Right atrium auricular region (tissue), 2 donors: ENCODE results near the gene DENND1B. TPM values are rescaled to one million over a fixed set of nuclear protein-coding genes. Genes with fewer than 3 reads are reported as not detected.

Source experiments
- DNase-seq: peaks from one replicate; pipeline ENCODE4 v3.0.0-alpha.2; 2019; ENCODE audit warnings: low spot score
- H3K27ac ChIP-seq, 2 donors: fragments of 200-600 bp; sonication (generic); 1 replicate in 1 of 2; 2 replicates in 1 of 2; pipeline ENCODE4 v1.5.1; 2016 to 2019
- H3K27me3 ChIP-seq, 2 donors: fragments of 200-600 bp; sonication (generic); one replicate each; pipeline versions ENCODE4 v1.5.1 to v1.6.0; 2017 to 2019
- H3K36me3 ChIP-seq: fragments of 200-600 bp; sonication (generic); one replicate; pipeline ENCODE4 v1.5.1; 2016
- H3K4me1 ChIP-seq, 2 donors: fragments of 200-600 bp; sonication (generic); one replicate each; pipeline versions ENCODE4 v1.5.1 to v1.6.0; 2017 to 2019
- H3K4me3 ChIP-seq, 2 donors: fragments of 200-600 bp; sonication (generic); 1 replicate in 1 of 2; 2 replicates in 1 of 2; pipeline ENCODE4 v1.5.1; 2017 to 2019; ENCODE audit warnings: mild to moderate bottlenecking in 1 of 2, moderate library complexity in 1 of 2
- H3K9me3 ChIP-seq, 2 donors: fragments of 200-600 bp; sonication (generic); one replicate each; pipeline ENCODE4 v1.5.1; 2019
- total RNA-seq, 2 donors: library from RNA; depleted of rRNA; stranded (reverse); fragments of >200 nt; gene quantifications; one replicate each; pipeline ENCODE4 v1.1.0, GENCODE V29; 2016
- TF ChIP-seq, protein P1 (sequence below), 2 donors: fragments of 200-600 bp; sonication (generic); IDR thresholded peaks; one replicate each; pipeline ENCODE4 v1.5.1; 2019; ENCODE audit warnings: antibody characterized with exemption in 2 of 2

The DENND1B gene
- total RNA-seq, 2 donors from 2014 or later, result 11.8 to 16.0 TPM

DNA sequence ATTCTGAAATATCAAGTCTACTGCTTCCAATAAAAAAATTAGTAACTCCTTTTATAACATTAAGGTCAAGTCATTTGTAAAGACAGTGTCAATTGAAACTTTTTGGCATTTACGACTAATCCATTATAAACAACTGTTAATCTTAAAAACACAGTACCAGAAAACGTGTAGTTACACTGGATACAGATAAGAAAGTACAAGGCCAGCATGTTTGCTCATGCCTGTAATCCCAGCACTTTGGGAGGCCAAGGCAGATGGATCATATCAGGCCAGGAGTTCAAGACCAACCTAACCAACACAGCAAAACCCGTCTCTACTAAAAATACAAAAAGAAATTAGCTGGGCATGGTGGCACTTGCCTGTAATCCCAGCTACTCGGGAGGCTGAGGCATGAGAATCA is 29.4 kb downstream of the DENND1B start:
- H3K4me3 ChIP-seq, result no peak overlapping the region
- TF ChIP-seq, protein P1, sequence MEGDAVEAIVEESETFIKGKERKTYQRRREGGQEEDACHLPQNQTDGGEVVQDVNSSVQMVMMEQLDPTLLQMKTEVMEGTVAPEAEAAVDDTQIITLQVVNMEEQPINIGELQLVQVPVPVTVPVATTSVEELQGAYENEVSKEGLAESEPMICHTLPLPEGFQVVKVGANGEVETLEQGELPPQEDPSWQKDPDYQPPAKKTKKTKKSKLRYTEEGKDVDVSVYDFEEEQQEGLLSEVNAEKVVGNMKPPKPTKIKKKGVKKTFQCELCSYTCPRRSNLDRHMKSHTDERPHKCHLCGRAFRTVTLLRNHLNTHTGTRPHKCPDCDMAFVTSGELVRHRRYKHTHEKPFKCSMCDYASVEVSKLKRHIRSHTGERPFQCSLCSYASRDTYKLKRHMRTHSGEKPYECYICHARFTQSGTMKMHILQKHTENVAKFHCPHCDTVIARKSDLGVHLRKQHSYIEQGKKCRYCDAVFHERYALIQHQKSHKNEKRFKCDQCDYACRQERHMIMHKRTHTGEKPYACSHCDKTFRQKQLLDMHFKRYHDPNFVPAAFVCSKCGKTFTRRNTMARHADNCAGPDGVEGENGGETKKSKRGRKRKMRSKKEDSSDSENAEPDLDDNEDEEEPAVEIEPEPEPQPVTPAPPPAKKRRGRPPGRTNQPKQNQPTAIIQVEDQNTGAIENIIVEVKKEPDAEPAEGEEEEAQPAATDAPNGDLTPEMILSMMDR (IDR thresholded peaks at IDR 0.05), result no peak
- H3K4me1 ChIP-seq, result no peaks in the 10 kb centered on the region
- no peaks in the 10 kb centered on the region for H3K36me3 ChIP-seq
- H3K27me3 ChIP-seq, result no peaks in the 10 kb centered on the region
- no peak for DNase-seq
- no peak overlapping the region for H3K27ac ChIP-seq
- H3K9me3 ChIP-seq, result no peaks in the 10 kb centered on the region

DNA sequence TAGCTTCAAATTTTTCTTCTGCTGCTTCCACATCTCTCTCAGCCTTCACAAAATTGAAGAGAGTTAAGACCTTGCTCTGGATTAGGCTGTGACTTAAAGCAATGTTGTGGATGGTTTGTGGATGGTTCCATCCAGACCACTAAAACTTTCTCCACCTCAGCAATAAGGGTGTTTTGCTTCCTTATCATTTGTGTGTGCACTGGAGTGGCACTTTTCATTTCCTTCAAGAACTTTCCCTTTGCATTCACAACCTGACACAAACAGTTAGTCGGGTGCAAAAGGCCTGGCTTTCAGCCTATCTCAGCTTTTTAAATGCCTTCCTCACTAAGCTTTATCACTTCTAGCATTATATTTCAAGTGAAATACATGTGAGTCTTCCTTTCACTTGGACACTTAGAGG is 30.3 kb downstream of the DENND1B start:
- H3K4me3 ChIP-seq, result no peak overlapping the region
- H3K27me3 ChIP-seq, result no peaks in the 10 kb centered on the region
- H3K27ac ChIP-seq, result no peak overlapping the region
- no peak for DNase-seq
- TF ChIP-seq, protein P1 (IDR thresholded peaks at IDR 0.05), result no peak
- H3K4me1 ChIP-seq, result no peaks in the 10 kb centered on the region
- no peaks in the 10 kb centered on the region for H3K9me3 ChIP-seq
- H3K36me3 ChIP-seq, result no peaks in the 10 kb centered on the region

DNA sequence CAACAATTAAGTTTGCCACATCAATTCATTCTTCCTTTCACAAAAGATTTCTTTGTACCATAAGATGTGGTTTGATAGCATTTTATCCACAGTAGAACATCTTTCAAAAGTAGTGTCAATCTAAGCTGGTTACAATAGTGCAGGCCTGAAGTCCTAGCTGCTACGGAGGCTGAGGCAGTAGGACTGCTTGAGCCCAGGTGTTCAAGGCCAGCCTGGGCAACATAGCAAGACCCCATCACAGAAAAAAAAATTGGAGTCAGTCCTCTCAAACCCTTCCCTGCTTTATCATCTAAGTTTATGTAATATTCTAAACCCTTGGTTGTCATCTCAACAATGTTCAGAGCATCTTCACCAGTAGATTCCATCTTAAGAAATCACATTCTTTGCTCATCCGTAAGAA is 31.7 kb downstream of the DENND1B start:
- Histone ChIP-seq H3K4me3 (no peak overlapping the region), H3K4me1 (peaks cover 0 to 4% of the 10 kb centered on the region in 2 donors), H3K27ac (no peak overlapping the region), H3K9me3 (no peaks in the 10 kb centered on the region), H3K36me3 (no peaks in the 10 kb centered on the region), H3K27me3 (no peaks in the 10 kb centered on the region)
- TF ChIP-seq, protein P1 (IDR thresholded peaks at IDR 0.05), result no peak
- no peak for DNase-seq

- H3K4me1 ChIP-seq, result peaks cover 0 to 13% of the 10 kb centered on the region in 2 donors
- no peak overlapping the region for H3K27ac ChIP-seq
- no peaks in the 10 kb centered on the region for H3K27me3 ChIP-seq
- no peaks in the 10 kb centered on the region for H3K9me3 ChIP-seq
- H3K36me3 ChIP-seq, result no peaks in the 10 kb centered on the region
- no peak for DNase-seq
- TF ChIP-seq, protein P1 (IDR thresholded peaks at IDR 0.05), result no peak
- H3K4me3 ChIP-seq, result no peak overlapping the region
Measured at GRCh38 chr1:197740992-197741391, 34.3 kb downstream of the DENND1B start.

DNA sequence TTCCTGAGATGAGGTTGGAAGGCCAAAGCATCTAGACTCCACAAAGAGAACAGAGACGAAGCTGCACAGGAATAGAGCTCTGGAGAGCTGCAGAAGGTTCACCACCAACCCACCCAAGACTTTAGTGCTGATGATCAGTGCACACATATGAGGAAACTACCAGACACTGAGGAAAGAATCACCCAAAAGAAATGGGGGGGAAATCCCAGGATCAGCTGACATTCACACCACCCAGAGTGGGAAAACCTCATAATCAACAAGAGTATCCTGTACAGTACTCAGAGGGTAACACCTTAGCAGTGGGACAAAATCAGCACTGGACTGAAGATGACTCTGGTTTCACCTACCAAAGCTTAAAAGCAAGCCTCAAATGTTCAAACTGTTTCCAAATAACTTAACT is 36.4 kb downstream of the DENND1B start:
- H3K4me1 ChIP-seq, result peaks cover 0 to 13% of the 10 kb centered on the region in 2 donors
- no peak overlapping the region for H3K4me3 ChIP-seq
- H3K9me3 ChIP-seq, result no peaks in the 10 kb centered on the region
- no peaks in the 10 kb centered on the region for H3K27me3 ChIP-seq
- H3K36me3 ChIP-seq, result no peaks in the 10 kb centered on the region
- DNase-seq, result no peak
- no peak overlapping the region for H3K27ac ChIP-seq
- TF ChIP-seq, protein P1 (IDR thresholded peaks at IDR 0.05), result no peak

DNA sequence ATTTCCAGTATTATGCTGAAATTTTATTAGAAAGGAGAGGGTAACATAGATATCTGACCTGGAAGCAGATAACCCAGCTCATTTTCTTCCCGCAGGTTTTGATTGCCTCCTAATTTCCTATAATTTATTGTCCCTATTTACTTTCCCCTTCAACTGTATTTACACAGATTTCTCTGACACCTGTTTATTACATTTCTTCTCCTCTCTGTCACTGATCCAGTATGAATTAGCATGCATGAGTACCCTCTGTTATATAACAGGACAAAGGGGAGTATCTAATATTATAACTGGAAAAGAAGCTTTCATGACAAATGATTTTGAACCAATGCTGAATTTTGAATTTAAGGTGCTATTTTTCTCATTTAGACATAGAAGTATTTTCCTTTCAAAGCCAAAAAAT is 37.4 kb downstream of the DENND1B start:
- Histone ChIP-seq H3K36me3 (no peaks in the 10 kb centered on the region), H3K27me3 (no peaks in the 10 kb centered on the region), H3K9me3 (no peaks in the 10 kb centered on the region), H3K27ac (no peak overlapping the region), H3K4me3 (no peak overlapping the region), H3K4me1 (peaks cover 0 to 13% of the 10 kb centered on the region in 2 donors)
- TF ChIP-seq, protein P1 (IDR thresholded peaks at IDR 0.05), result no peak
- no peak for DNase-seq
